GM21528 (cell line): ENCODE data around the gene MACROD2.

ENCODE experiments used
- ATAC-seq: cut with Tn5 transposase; IDR thresholded peaks from one replicate; pipeline ENCODE4 v1.9.1; 2021; ENCODE audit warnings: mild to moderate bottlenecking, moderate library complexity; ENCODE audit not compliant: unreplicated experiment, low FRiP score

Gene MACROD2

GRCh38 chr20:14778096-14778495 lies 782.8 kb downstream of the MACROD2 start:
- ATAC-seq: no peak

- no peak for ATAC-seq
Measured at GRCh38 chr20:14778875-14779274, 783.6 kb downstream of the MACROD2 start.

GRCh38 chr20:14780508-14780907 lies 785.2 kb downstream of the MACROD2 start:
- no peak for ATAC-seq

GRCh38 chr20:14782731-14783130 lies 787.4 kb downstream of the MACROD2 start:
- no peak for ATAC-seq

GRCh38 chr20:14783766-14784165 lies 788.5 kb downstream of the MACROD2 start:
- no peak for ATAC-seq

GRCh38 chr20:14785065-14785743 lies 789.9 kb downstream of the MACROD2 start:
- no peak for ATAC-seq

- no peak for ATAC-seq
Measured at GRCh38 chr20:14790190-14790589, 794.9 kb downstream of the MACROD2 start.

- no peak for ATAC-seq
Measured at GRCh38 chr20:14790771-14791620, 795.7 kb downstream of the MACROD2 start.

- no peak for ATAC-seq
Measured at GRCh38 chr20:14792915-14793314, 797.6 kb downstream of the MACROD2 start.

- ATAC-seq: no peak
Measured at GRCh38 chr20:14799545-14800216, 804.4 kb downstream of the MACROD2 start.

GRCh38 chr20:14800707-14801425 lies 805.5 kb downstream of the MACROD2 start:
- ATAC-seq: no peak

GRCh38 chr20:14801591-14802325 lies 806.4 kb downstream of the MACROD2 start:
- ATAC-seq: no peak

GRCh38 chr20:14807224-14807623 lies 811.9 kb downstream of the MACROD2 start:
- ATAC-seq: no peak

GRCh38 chr20:14815340-14815739 lies 820.0 kb downstream of the MACROD2 start:
- ATAC-seq: no peak

- no peak for ATAC-seq
Measured at GRCh38 chr20:14816471-14816870, 821.2 kb downstream of the MACROD2 start.

- no peak for ATAC-seq
Measured at GRCh38 chr20:14817101-14817500, 821.8 kb downstream of the MACROD2 start.

- ATAC-seq: no peak
Measured at GRCh38 chr20:14820771-14821170, 825.5 kb downstream of the MACROD2 start.

- no peak for ATAC-seq
Measured at GRCh38 chr20:14821251-14821650, 825.9 kb downstream of the MACROD2 start.

- ATAC-seq: no peak
Measured at GRCh38 chr20:14824996-14825395, 829.7 kb downstream of the MACROD2 start.
